NCI-H345 treated with DMSO at 0.1 percent for 48 hours (cell line): ENCODE data around the gene RARA.
"Not testable (repeated sequence)": the region's sequence is repeated elsewhere in the genome, so short reads cannot be mapped to it uniquely, and the experiment has no call there.

Experiments used
- DNase-seq: peaks from one replicate; lab custom pipeline; 2025; ENCODE audit not compliant: unreplicated experiment; lab: John Stamatoyannopoulos, UW

Gene RARA

DNA sequence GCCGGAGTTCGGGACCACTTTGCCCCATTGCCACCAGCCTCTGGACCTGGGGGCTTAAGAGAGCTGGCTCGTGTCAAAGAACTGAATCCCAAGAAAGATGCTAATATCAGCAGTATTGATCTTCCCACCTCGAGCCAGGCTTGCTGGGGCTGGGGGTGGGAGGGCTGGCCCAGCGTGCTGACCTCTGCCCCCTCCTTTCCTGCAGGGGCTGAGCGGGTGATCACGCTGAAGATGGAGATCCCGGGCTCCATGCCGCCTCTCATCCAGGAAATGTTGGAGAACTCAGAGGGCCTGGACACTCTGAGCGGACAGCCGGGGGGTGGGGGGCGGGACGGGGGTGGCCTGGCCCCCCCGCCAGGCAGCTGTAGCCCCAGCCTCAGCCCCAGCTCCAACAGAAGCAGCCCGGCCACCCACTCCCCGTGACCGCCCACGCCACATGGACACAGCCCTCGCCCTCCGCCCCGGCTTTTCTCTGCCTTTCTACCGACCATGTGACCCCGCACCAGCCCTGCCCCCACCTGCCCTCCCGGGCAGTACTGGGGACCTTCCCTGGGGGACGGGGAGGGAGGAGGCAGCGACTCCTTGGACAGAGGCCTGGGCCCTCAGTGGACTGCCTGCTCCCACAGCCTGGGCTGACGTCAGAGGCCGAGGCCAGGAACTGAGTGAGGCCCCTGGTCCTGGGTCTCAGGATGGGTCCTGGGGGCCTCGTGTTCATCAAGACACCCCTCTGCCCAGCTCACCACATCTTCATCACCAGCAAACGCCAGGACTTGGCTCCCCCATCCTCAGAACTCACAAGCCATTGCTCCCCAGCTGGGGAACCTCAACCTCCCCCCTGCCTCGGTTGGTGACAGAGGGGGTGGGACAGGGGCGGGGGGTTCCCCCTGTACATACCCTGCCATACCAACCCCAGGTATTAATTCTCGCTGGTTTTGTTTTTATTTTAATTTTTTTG is 47.1 kb downstream of the RARA start:
- no peak for DNase-seq

DNA sequence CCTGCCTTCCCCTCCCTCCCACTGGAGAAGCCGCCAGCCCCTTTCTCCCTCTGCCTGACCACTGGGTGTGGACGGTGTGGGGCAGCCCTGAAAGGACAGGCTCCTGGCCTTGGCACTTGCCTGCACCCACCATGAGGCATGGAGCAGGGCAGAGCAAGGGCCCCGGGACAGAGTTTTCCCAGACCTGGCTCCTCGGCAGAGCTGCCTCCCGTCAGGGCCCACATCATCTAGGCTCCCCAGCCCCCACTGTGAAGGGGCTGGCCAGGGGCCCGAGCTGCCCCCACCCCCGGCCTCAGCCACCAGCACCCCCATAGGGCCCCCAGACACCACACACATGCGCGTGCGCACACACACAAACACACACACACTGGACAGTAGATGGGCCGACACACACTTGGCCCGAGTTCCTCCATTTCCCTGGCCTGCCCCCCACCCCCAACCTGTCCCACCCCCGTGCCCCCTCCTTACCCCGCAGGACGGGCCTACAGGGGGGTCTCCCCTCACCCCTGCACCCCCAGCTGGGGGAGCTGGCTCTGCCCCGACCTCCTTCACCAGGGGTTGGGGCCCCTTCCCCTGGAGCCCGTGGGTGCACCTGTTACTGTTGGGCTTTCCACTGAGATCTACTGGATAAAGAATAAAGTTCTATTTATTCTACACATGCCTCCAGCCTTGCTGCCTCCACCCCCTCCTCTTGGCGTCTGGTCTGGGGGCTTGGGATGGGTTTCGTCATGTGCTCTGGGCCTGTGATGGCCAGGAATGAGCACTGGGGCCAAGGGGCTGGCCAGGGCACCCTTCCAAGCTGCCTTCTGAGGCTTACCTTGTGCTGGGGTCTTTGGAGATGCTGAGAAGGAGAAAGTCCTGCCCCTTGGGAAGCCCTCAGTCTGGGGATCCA is 48.3 kb downstream of the RARA start:
- DNase-seq: no peak

DNA sequence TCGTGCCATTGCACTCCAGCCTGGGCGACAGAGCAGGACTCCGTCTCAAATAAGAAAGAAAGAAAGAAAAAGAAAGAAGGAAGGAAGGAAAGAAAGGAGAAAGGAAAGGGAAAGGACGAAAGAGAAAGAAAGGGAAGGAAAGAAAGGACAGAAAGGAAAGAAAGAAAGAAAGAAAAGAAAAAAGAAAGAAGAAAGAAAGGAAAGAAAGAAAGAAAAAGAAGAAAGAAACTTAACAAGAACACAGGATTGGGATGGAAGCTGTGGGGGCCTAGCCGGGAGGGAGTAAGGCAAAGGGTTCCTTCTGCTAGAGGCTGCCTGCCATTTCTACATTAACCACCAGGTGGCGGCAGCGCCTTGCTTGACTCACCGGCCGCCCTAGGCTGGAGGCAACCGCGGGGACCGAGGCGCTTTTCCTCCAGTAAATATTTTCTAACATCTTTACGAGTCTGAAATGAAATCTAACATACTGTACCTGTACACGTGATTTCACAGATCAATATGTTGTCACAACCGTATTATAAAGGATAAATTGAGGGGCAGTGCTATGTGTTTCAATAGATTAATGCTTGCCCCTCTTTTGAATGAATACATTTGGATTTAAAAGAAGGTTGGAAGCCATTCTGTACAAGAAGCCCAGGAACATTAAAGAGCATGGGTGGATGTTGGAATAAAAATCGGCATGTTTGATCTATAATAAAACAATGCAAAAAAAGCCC is 49.5 kb downstream of the RARA start:
- DNase-seq: peak; percentile 65

DNA sequence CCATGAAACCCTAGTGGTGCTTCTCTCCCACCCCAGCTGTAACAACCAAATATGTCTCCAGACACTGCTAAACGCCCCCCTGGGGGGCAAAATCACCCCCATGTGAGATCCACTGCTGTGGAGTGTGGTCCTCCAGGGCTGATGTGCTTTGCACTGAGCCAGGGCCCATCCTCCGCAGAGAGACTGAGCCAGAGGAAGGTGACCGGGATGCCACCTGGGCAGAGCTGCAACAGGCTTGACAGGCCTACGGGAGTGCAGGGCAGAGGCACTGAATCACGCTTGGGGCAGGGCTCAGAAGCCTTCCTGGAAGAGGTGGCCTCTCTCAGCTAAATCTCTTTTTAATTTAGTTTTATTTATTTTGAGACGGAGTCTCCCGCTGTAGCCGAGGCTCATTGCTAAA is 51.1 kb downstream of the RARA start:
- DNase-seq: no peak

DNA sequence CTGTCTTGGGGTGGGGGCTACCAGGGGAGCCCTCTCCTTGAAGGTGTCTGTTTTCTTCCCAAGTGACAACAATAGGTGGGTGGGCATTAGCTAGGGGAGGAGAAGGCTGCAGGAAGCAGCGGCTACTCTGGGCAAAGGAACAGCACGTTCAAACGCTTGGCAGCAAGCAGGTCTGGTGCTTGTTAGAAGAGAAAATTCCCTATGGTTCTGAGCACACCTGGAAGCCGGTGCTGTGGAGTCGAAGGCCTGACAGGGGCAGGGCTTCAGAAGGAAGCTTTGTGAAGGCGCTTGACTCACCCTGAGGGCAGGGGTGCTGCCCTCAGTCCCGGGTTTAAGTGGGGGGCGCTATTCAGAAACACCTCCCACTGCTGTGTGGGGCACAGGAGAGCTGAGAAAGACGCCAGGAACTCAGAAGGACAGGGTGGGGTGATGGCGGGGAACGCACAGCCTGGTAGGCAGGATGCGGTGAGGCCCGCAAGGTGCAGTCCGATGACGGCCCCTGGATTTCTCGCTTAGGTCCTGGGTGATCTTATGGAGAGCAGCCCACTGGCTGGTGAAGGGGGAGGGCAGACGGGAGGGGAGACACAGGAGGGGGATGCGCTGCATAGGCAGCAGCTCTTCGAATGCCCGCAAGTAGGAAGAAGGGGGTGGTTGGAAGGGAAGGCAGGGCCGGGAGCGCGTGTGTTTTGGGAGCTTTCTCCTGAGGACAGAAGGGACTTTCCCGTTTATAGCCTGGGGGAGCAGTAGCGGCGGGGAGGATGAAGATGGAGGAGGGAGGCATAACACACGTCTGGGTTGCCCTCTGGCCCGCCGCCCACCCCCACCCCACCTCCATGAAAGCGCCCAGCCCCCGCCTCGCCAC is 52.3 kb downstream of the RARA start:
- no peak for DNase-seq

DNA sequence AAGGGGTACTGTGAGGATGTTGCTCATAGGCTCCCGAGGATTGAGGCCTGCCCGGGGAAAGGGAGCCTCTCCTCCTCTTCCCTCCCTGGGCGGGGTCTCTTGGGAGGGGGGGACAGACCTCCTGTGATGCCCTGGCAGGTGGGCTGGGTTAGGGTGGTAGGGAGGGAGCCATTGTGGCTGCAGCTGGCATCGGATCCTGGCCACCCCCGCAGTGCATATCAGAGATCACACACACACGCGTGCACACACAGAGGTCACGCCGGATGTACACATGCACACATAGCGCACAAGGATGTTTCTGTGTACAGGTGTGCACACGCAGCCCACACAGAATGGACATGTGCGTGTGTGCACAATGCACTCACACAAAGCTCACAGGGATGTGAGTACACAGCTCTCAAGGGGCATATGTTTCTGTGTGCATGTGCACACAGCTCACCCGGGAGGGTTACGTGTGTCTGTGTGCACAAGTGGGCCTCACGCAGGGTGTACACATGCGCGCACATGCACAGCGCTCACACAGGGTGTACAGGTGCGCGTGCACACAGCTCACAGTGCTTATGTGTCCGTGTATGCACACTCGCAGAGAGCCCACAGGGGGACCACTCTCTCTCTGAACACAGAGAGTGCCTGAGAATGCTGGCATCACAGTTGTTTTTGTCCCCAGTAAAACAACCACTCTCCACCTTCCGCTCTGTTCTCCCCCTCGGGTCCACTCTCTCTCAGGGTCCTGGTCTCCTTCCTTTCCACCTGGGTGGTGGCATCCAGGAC is 53.1 kb downstream of the RARA start:
- no peak for DNase-seq

DNA sequence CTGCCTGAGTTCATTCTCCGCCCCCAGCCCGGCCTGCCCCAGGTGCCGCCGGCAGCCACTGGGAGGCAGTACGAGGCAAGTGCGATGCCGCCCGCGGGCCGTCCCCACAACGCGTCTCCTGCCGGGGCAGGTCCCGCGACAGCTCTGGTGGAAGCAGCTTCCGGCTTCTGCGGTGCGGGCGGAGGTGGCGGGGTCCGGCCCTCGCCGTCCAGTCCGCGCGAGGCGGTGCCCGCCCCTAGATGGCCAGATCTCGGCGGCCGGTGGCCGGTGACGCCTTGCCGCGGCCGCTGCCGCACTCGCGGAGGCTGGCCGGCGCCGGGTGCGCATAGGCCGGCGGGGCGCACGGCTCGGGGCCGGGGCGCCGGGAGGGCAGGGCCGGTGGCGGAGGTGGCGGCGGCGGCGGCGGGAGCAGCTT is 53.7 kb downstream of the RARA start:
- DNase-seq: peak; percentile 20

DNA sequence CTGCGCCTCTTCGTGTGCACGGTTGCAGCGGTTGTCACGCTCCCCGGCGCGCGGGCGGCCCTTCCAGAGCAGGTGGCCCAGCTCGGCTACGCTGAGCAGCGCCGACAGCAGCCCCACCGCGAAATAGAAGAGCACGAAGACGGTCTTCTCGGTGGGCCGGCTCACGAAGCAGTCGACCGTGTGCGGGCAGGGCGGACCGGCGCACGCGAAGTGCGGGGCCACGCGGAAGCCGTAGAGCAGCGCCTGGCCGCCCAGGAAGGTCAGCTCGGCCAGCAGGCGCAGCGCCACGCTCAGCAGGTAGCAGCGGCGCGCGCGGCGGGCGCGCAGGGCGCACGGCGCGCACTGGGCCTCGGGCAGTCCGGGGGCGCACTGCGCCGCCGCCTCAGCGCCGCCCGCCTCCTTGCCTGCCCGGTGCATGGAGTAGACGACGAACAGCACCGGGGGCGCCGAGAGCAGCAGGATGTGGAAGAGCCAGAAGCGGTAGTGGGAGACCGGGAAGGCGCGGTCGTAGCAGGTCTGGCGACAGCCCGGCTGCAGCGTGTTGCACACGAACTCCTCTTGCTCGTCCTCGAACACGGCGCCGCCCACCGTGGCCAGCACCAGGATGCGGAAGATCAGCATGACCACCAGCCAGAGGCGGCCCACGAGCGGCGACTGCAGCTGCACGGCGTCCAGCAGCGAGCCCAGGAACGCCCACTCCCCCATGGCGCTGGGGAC is 54.3 kb downstream of the RARA start:
- no peak for DNase-seq

DNA sequence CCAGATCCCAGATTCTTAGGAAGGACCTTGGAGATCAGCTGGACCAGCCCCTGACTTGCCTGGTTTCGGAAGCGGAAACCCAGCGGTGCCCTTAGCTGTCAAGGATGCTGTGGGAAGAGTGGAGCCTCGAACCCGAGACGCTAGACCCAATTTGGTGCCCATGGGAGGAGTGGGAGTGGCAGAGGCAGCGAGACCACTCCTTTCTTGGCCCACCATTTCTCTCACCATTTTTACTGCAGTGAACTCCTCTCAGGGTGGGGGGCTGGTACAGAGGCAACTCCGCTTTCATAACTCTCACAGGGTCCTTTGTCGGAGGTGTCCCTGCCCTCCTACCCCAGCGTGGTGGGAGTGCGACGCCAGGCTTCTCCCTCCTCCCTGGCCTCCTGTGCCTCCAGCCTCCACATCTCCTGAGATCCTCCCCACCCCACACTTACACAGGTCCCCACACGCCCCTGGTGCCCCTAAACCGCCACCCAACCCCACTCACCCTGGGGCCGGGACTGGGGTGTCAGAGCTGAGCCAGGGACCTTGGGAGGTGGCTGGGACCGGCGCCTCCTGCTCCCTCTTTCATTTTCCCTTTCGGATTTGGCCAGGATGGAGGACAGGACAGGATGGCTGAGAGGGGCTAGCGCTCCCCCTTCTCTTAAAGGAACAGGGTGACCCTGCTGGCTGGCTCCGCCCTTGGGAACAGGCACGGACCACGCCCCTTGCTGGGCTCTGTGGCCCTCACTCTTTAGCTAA is 55.3 kb downstream of the RARA start, which contains the start of gene GJD3:
Gene GJD3, minus strand, starts transcription at position 617 of the 741 bp plus-strand sequence. CDS start 922 bp downstream, outside the sequence.
- no peak for DNase-seq

DNA sequence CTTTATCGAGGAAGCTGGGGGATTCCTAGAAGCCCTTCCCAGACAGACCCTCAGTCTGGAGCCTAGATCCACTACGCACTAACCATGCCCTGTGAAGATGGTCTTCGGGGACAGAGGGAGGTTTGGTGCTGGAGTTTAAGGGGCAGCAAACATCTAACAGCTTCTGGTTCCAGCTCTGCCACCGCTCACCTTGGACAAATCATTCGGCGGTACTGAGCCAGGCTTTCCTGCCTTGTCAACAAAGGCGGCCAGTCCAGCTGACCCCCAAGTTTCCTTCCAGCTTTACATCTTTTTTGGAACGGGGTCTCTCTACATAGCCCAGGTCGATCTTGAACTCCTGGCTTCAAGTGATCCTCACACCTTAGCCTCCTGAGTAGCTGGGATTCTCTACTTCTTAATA is 55.9 kb downstream of the RARA start:
- DNase-seq: no peak

DNA sequence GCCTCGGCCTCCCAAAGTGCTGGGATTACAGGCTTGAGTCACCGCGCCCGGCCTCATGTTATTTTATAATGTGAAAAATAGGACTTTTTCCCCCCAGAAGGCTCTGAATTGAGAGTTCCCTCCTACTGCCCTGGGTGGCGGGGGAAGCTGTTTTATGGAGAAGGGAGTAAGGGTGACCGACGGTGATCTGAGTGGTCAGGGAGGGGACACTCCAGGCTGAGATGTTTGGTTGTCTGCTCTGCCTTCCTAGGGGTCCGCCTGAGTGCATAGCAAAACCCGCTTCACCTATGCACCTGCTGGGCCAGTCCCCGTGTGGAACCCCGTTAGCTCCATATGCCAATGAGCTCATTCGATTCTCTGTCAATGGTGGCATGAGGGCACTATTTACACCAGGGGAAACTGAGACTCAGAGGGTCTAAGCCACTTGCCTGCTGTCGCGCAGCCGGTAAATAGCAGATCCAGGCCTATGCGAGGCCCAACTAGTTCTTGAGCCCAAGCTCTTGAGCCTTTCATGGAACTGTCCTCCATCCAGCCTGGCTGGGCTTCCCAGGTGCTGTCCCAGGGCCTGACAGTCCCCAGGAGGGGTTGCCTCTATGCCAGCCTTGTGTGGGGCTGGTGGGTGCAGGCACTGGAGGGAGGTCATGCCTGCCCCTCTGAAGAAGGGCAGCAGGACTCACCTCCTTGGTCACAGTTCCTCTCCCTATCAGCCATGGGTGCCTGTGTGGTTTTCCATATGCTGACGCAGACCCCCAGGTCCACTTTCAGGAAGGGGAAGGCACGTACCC is 57.3 kb downstream of the RARA start:
- no peak for DNase-seq

DNA sequence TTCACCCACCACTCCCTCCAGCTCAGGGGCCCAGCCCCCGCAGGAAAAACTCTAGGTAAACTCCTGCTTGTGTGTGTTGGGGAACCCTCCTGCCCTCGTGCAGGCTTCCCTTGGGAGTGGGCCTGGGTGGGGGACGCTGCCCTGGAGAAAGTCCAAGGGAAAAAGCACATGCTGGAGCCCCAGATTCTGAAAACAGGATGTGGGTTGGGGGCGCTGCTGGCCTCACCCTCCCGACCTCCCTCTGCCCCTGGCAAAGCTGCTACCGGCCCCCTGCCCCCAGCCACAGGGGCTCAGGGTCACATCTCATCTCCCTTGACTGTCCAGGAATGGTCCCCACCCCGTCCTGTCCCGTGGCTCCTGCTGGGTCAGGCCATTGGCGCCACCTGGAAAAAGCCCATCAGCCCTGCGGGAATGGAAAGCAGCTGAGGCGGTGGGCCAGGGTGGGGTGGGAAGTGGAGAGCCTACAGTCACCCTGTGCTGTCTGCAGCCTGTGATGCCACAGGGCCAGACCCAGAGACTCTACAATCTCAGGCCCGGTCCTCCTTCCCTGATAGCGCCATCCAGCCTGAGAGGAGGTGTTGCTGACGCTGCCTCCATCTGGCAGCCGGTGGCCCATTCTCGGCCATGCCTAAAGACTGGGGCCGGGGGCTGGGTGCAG is 58.0 kb downstream of the RARA start:
- DNase-seq: no peak

DNA sequence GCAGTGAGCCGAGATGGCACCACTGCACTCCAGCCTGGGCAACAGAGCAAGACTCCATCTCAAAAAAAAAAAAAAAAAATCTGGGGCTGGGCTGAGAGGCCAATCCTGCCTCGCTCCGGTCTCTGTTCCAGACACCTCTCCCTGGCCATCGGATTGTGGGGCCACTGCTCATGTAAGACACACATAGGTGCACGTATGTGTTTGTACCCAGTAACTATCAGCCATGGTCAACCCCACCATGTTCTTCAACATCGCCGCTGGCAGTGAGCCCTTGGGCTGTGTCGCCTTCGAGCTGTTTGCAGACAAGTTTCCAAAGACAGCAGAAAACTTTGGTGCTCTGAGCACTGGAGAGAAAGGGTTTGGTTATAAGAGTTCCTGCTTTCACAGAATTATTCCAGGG is 58.7 kb downstream of the RARA start:
- not testable (repeated sequence) for DNase-seq

DNA sequence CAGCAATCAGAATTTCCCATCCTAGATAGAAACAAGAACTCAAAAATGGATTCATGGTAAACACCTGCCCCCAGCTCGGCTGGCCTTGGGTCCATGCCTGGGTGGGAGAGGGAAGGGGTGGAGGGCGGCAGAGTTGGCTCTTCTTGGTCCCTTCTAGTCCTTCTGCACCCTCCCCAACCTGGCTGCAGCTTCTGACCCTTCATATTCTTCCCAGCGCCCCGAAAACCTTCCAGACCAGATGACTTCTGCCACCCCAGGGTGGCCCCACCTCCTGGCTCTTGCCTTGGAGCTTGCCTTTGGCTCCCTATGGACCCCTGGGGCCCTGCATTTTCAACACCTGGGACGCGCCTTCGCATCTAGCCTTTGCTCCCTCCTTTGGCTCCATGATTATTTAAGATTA is 60.9 kb downstream of the RARA start:
- no peak for DNase-seq

DNA sequence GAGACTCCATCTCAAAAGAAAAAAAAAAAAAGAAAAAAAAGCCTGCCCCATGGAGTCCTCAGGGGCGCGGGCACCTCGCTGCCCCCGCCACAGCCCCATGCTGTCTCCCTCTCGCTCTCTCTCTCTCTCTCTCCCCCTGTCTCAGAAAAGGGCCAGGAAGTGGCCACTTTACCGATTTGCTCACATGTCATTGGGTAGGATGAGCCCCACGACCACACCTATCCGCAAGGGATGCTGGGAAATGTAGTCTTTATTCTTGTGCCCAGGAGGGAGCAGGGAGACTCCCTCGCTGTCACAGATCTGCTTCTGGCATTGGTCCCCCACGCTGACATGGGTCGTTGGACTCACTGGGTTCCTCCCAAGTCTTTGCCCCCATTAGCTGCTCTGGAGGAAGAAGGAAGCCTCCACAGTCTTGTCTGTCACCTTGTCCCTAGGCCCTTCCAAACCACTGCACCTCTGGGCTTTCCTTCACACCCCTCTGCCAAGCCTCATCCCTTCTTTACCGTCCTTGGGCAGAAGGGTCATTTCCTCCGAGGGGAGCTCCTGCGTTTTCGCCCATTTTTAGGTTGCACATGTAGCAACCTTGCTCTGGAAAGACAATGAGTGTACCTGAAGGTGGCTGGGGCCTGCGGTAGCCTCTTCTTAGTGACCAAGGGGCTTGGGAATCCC is 62.4 kb downstream of the RARA start:
- no peak for DNase-seq

DNA sequence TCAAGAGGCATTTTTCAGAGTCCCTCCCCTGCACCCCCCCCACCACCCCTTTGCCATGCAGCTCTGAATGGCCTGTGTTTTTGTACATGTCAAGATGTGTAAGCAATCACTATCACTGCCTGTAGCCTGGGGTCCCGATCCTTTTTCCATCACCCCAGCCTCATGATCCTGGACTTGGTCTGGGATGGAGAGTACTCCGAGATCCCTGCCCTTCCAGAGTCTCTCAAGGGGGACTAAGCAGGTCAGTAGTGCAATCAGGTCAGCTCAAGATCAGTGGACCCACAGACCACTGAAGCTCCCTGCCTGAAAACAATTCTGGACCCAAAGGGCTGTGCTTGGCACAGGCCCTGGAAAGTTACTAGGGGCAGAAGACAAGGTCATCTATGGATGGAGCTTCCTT is 63.1 kb downstream of the RARA start:
- DNase-seq: no peak
